GM21737 (cell line): Measurements from ENCODE around the gene MEGF6.

Experiments
- ATAC-seq: cut with Tn5 transposase; IDR thresholded peaks from one replicate; pipeline ENCODE4 v1.9.1; 2021; ENCODE audit warnings: mild to moderate bottlenecking, moderate library complexity; ENCODE audit not compliant: unreplicated experiment

MEGF6 gene

DNA sequence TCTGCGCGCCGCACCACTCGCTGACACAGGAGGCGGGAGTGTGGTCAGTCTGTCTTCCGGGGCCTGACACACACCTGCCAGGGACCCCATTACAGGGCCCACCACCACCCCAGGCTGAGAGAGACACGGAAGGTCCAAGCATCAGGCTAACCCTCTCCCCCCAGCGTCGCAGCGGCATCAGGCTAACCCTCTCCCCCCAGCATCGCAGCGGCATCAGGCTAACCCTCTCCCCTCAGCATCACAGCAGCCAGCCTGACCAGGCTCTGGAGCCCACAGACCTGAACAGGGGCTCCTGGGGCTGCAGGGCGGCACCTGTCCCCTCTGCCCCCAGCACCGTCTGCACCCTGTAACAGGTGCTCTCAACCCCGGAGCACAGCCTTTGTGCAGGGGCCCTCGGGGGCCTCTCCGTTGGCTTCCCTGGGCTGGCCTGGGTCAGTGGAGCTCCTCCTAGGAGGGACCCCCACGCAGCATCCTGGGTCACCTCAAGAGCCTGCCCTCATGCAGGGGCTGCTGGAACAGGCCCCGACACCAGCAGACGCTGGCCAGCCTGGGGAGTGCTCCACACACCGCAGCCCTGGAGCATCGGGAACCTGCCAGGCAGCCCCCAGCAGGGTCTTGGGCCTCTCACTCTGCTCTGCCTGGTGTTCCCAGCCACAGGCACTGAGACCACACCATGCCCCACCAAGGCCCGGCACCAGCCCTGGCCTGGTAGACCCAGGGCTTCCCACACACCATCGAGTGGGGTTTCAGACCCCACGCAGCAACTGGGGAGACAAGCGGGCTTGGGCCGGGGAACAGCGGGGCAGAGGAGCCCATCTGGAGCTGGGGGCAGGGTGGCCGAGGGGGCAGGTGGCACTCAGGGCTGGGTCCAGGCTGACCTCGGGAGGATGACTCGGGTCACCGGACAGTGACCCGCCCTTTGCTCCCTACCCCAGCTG, 67.0 kb downstream of the MEGF6 start:
- no peak for ATAC-seq

DNA sequence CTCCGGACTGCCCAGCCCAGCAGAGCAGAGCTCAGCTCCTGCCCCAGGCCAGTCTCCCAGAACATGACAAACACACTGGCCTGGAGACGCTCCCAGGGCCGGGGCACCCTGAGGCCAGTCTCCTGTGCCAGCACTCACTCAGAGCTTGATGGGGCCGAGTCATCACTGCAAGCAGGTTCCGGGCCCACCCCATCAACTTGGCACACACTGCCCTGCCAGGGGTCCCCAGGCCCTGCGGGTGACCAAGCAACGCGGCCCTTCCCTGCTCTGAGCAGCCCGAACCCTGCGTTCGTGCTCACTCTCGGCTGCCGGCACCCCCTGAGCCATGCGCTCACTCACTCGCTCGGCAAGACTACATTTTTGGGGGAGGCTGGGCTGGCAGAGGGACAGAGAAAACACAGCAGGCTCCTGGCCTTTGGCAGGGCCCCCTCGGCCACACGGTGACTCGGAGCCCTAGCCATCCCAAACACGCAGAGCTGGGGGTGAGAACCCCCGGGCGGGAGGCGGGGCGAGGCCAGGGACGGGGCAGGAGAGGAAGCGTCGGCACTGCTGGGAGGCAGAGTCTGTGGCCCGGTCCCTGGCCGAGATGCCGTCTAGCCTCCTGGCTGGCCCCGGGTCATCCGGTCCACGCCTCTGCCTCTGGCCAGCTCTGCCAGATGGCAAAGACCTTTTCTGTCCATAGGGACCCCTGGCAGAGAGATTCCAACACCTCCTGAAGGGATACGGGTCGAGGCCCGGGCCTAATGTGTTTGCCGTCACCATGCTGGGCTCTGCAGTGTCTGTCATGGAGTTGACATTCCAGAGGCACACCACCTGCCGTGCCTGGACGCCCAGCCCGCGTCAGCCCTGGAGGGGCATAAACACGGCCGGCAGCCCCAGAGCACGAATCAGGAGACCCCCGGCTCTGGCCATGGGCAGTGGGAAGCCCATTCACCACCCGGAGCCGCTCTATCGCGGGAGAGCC, 68.0 kb downstream of the MEGF6 start:
- no peak for ATAC-seq

DNA sequence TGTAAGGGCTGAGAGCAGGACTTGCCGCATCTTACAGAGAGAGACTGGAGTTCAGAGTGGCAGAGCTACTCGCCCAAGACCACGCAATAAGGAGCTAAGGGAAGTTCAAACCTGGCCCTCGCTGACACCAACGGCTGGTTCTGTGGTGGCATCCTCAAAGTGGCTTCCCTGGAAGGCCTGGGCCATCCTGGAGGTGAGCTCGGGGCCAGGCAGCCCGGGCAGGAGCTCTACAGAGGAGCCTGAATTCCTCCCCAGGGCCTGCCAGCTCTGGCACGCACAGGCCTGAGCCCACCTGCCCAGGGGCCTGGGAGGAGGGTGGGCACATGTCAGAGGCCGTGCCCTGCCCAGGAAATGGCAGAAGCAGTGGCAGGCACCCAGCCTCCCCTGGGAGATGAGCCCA, 68.6 kb downstream of the MEGF6 start:
- ATAC-seq, result no peak

DNA sequence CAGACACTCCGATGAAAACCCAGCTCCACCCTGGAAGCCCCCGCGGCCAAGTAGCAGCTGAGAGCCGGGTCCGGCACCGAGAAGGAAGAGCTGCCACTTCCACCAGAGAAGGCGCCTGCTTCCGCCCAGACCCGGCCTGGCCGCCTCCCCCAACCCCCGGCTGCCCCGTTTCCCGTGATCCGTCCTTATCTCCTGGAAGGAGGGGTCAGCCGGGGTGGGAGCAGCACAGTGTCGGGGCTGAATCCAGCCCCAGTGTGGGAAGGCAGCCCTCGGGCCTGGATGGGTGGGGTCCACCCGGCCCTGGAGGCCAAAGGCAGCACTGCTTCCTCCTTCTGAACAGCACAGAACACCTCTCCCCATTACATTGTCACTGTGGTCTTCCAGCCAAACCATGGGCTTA, 69.4 kb downstream of the MEGF6 start:
- ATAC-seq, result no peak

DNA sequence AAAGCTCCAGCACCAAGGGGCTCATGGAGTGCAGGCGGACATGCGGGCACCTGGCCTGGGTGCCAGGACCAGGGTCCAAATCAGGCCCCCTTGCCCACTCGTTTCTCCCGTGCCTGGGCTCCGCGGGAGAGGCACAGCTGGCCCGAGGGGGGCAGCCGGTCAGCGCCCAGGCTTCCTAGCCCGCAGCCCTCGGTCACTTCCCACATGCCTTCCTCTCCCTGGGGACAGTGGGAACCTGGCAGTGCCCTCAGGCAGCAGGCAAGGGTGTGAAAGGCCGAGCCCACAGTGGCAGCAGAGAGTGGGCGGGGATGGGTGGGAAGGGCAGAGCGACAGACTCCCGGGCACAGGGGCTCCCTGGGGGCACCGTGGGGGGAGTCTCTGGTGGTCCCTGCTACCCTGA, 69.8 kb downstream of the MEGF6 start:
- ATAC-seq, result no peak

DNA sequence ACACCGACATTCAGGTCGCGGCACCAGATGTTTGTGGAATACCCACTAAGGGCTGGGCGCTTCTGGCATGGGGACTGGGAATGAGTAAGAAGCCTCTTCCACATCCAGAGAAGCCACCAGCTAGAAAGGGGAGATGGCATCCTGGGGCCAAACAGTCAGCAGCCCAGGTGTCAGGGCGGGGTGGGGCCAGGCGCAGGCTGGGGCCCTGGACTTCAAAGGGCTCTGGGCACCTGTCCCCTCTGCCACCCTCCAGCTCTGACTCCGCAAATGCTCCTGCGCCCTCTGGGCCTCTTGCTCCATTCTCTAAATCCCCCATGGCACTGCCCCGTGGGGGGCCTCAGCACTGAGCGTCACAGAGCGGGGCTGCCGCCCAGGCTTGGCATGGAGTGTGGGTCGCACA, 70.4 kb downstream of the MEGF6 start:
- ATAC-seq, result no peak

DNA sequence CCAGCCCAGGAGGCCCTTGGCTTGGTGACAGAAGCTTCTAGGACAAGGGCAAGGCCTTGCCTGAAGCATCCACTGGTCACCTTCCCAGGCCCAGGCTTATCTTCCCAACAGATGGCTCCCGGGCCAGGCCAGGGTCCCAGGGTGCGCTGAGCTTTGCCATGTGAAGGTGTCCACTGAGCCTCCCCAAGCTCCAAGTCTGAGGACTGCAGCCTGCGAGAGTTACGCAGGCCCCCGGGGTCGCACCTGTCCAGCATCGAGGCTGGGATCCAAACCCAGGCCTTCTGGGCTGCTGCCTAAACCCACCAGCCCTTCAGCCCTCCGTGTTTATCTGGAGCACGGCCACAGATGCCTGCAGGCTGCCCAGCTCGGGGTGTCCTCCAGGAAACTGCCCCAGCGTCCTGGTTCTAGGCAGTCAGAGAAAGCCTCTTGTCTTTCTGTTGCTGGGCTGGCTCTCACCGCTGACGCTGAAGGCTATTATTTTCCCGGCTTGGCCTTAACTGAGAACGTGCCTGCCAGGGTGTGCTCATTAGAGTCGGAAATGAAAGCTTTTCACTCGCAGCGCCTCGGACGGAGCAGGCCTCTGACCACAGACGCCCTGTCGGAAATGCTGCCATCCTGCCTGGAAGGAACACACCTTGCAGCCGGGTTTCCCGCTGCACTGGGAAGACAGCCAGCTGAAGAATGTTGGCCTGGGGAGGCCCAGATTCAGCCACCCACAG, 71.4 kb downstream of the MEGF6 start:
- ATAC-seq, result no peak

DNA sequence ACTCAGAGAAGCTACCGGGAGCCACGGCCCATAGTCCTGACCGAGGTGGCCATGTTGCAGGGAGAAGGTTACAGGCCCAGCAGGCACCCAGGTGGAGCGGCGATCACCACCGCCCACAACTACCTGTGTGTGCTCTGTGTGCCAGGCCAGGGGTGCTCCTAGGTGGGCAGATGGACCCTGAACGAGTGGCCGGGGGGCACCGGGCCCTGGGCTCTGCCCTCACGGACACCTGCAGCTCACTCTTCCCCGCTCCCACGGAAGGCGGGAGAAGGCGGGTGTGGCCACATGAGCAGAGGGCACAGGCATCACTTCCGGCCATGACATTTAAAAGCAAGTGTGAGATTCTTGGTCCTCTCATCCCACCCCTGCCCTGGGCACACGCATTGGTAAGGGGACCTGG, 73.9 kb downstream of the MEGF6 start:
- ATAC-seq, result no peak

DNA sequence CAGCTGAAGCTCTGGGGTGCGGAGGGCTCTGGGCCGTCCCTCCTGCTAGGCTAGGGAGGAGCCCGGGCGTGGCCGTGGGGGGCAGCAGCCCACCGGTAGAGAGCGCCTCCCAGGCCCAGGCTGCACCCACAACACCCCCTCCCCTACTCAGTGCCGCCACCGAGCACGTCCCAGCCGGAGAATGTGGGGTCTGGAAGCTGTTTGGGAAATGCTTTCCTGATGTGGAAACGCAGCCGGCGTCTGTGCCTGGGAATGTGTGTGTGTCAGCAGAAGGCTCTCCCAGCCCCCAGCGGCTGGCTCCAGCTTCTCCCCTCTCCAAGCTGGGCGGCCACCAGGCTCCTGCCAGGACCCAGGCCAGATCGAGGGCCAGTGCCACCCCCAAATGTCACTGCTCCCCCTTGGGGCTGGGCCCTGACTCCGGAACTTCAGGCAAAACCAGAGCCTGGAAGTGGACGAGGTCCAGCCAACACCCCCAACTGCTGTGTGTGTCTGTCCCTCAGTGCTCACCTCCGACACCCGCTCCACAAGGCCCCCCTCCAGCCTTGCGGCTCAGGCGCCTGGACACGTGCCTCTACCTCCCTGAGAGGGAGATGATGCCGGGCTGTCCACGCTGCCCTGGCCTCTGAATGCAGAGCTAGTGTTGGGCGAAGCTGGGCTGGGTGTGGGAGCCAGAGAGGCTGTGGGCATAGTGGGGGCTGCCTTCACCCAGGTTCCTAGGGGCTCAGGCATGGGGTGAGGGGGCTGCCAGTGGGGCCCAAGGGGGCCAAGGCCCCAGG, 74.7 kb downstream of the MEGF6 start:
- no peak for ATAC-seq

DNA sequence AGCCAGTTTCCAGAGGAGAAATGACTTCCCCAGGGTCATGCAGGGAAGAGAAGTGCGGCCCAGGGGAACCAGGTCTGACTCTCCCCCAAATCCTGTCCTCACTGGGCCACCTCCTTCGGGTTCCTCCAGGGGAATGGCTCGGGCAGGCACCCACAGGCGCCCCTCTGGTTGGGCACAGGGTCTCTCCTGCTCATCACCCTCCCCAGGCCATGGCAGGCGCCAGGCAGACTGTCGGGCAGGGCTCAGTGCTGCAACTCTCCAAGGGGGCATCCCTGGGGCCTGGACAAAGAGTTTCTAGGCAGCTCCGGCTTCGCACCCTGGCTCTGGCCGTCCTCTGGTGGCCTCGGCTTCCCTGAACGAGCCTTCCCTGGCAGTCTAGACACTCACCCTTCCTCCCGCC, 75.6 kb downstream of the MEGF6 start:
- ATAC-seq, result no peak

DNA sequence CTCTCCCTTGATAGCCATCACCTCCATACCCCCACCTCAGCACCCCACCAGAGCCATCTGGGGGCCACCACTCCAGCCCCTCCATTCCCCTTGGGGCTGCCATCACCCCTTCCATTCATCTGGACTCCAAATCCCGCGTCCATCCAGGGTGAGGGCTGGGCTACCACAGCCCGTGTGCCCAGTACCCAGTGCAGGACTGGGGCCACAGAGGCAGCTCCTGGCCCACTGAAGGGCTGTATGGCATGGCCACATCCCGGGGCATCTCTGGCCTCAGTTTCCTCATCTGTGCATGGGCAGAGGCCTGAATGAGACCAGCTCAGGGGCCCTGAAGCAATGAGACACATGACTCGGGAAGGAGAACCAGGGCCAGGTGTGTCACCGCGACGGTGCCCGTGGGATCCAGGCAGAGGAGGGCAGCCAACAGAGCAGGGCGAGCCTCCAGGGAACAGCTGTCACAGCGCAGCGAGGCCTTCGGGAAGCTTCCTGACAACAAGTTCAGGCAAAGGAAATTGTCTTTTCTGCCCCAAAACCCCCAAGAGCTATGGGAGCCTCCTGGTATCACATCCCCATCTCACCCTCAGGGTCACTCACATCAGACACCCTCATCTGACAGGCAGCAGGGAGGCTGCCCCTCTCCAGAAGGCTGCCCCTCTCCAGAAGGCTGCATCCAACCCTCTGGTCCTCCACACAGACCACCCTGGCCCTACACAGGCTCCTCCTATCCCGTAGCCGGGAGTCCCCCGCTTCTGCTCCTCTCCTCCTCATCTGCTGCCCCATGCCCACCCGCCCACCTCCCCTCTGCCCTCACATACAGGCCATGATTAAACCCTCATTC, 76.3 kb downstream of the MEGF6 start:
- ATAC-seq, result no peak

DNA sequence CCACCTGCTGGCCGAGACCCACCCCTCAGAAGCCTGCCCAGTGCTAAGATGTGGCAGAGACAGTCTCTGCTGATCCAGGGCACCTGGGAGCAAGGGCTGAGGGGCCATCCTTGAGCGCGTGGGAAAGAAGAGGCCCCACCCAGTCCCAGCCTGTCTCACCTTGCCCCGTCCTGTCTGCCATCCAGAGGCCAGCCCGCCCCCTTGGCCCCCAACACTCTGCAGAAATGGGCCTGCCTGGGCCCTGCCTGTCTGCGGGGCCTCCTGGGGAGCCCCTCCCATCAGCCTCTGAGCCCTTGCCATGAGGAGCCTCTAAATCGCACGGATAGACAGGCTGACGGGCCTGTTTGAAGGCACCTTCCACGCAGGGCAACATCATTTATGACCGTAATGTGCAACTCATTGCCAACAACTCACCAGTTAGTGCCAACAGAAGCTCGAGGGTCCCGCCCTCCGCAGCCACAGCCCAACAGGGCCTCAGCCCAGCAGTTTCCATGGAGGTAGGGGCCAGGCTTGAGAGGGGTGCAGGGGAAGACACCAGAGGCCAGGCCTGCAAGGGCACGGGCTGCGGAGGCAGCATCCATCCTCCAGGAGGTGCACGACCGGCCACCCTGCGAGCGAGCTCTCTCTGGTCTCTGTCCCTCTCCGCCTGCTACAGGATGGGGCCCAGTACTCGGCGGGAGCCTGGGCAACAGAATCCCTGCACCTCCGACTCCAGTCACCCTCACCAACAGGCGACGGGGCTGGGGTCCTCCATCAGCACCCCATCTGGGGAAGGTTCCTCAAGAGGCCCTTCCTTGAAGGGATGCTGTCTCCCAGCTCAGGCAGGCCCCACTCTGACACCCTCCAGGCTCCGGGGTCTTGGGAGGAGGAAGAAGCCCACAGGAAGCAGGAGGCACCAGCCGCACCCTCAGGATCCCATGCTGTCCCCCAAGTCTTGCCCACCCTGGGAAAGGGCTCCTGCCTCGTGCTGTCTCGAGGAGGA, 78.0 kb downstream of the MEGF6 start:
- ATAC-seq, result no peak

DNA sequence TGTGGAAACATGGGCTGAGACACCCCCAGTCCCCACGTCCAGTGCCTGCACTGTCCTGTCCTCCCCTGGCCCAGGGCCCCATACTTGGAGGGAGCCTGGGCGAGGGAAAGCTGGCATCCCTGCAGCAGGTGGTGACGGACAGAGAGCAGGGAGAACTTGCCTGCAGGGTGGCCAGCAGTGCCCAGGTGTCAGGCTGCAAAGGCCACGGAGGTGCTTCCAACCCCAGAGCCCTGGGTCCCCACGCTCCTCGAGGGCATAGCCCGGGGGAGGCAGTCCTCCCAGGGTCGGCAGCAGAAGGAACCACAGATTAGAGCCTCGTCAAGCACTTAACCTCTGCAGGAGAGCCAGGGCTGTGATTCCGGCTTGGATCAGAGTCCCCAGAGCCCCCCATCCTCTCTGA, 79.4 kb downstream of the MEGF6 start:
- ATAC-seq, result no peak

DNA sequence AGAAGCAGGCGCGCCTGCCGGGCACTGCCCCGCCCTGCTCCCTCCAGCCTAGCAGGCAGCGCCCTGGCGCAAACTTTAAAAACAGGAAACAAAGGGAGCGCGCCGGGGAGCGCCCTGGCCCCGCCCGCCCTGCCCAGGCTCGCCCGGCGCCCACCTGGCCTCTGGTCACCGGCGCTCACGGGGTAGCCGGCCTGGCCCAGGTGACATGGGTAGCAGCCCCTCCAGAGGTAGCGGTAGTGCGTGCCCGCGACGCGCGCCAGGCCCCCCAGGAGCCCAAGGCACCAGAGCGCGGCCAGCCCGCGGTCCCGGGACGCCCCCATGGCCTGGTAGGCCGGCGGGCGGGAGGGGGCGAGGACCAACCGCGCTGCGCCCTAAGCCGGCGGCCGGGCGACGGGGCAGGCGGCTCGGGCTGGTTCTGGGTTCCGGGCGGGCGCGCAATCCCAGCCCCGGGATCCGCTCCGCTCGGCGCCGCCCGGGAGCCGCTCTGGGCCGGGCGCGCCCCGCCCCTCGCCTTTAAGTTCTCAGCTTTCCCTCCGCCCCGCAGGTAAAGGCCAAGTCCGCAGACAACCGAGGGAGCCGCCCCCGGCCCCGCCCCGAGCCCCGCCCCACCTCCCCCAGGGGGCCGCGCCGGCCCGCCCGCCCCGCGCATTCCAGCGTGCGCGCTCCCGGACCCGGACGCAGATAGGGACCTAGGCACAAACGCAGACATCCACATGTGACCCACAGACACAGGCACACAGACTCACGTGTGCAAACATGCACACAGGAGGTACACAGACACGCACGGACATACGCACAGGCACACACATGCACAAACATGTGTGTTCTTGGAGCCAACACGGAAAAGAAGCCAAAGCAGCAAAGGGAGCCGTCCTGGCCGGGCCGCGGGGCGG, 80.1 kb downstream of the MEGF6 start:
- no peak for ATAC-seq

DNA sequence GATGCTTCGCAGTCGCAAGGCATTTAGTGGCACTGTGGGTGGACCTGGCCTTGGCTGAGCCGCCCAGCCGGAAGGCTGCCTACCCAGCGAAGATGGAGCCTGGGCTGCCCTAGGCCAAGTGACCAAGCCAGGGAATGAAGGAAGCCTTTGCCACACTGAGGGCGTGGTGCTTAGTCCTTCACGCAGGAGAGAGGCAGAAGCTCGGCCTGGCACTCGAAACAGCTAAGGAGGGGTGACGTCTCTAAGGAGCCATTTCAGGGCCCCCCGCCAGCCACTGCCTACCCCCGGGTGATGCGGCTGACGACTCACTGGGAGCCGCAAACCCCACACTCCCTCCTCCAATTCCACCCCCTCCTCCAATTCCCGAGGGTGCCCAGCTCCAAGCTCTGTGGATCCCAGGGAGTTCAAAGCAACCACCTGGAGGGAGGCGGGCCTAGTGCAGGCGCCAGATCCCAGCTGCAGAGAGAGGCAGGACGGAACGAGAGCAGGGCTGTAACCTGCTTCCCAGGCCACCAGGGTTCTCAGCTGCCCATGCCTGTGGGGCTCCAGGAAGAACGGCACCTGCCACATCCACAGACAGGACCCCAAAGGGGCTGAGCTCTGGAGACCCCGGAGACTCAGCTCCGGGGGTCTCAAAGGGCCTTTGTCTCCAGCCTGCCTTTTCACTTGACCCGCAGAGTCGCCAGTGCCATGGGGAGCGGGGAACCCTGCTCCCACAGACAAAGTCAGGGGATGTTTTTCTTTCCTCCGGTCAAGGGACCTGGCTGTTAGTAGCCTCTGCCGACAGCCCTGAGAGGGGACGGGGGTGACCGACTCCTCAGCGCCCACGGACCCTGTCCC, 81.0 kb downstream of the MEGF6 start:
- no peak for ATAC-seq

DNA sequence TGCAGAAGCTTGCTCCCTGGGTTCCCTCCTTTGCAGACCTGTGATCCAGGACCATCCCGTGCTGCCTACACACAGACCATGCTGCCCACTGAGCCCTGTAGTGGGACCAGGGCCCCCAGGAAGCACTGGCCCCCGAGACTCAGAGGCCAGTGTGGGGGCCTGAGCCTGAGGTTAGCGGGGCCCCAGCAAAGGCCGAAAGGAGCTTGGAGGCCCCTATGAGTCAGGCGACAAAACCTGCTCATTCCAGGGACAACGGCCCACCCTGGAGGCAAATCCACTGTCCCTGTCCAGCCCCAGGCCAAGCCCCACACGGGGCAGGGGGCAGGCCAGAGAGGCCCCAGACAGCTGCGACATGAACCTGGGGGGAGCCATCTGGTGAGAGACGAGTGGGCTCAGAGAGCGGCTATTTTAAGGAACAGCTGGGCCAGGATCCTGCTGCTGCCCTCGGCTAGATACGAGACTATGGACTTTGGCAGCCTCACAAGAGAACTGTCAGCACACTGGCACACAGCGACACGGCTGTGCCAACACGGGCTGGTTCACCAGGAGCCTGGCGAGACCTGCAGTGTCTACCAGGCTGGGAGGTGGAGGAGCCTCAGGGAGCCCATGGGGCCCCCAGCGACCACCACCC, 82.1 kb downstream of the MEGF6 start:
- no peak for ATAC-seq
